H9 (cell line): Measurements from ENCODE around the gene CALHM6. TPM values are rescaled to one million over a fixed set of nuclear protein-coding genes. Genes with fewer than 3 reads are reported as not detected.

Source experiments
- DNase-seq: peaks from one replicate; pipeline ENCODE4 v3.0.0-alpha.2; 2017
- H2AFZ ChIP-seq: one replicate; pipeline ENCODE4 v1.6.1; 2013; ENCODE audit warnings: mild to moderate bottlenecking, low read length, control low read depth, moderate library complexity
- H2AK5ac ChIP-seq: 2 replicates; pipeline ENCODE4 v1.6.1; 2013; ENCODE audit warnings: low read length, control low read depth, mixed read lengths; ENCODE audit not compliant: insufficient read length
- H2BK120ac ChIP-seq: one replicate; pipeline ENCODE4 v1.6.1; 2013; ENCODE audit warnings: low read depth, mild to moderate bottlenecking, low read length, control low read depth, inconsistent platforms; ENCODE audit not compliant: poor library complexity, severe bottlenecking
- H2BK12ac ChIP-seq: 2 replicates; pipeline ENCODE4 v1.6.1; 2013; ENCODE audit warnings: low read length, control low read depth, mixed read lengths, low read depth; ENCODE audit not compliant: insufficient read length
- H2BK15ac ChIP-seq: 2 replicates; pipeline ENCODE4 v1.6.1; 2013; ENCODE audit warnings: low read depth, low read length, control low read depth
- H2BK20ac ChIP-seq: one replicate; pipeline ENCODE4 v1.6.1; 2013; ENCODE audit warnings: low read depth, mild to moderate bottlenecking, low read length, control low read depth, inconsistent platforms; ENCODE audit not compliant: poor library complexity, severe bottlenecking
- H2BK5ac ChIP-seq: 2 replicates; pipeline ENCODE4 v1.6.1; 2013; ENCODE audit warnings: low read length, control low read depth, mixed read lengths; ENCODE audit not compliant: insufficient read length
- H3K14ac ChIP-seq: 2 replicates; pipeline ENCODE4 v1.6.1; 2013; ENCODE audit warnings: low read length, control low read depth; ENCODE audit not compliant: insufficient read depth
- H3K18ac ChIP-seq: 2 replicates; pipeline ENCODE4 v1.6.1; 2013; ENCODE audit warnings: low read depth, mild to moderate bottlenecking, mixed read lengths, low read length, control low read depth; ENCODE audit not compliant: insufficient read length
- H3K23ac ChIP-seq: 2 replicates; pipeline ENCODE4 v1.6.1; 2013; ENCODE audit warnings: low read length, control low read depth, mixed read lengths, low read depth; ENCODE audit not compliant: insufficient read length
- H3K23me2 ChIP-seq: 2 replicates; pipeline ENCODE4 v1.6.1; 2013; ENCODE audit warnings: low read depth, mild to moderate bottlenecking, mixed read lengths, low read length, control low read depth; ENCODE audit not compliant: insufficient read length, poor library complexity, severe bottlenecking
- H3K27ac ChIP-seq: 2 replicates; pipeline ENCODE4 v1.5.1; 2013; ENCODE audit warnings: low read length, control low read depth, mixed read lengths, low read depth; ENCODE audit not compliant: insufficient read length
- H3K27me3 ChIP-seq: 2 replicates; pipeline ENCODE4 v1.6.1; 2013; ENCODE audit warnings: low read length, control low read depth, inconsistent platforms; ENCODE audit not compliant: insufficient read depth
- H3K4ac ChIP-seq: 2 replicates; pipeline ENCODE4 v1.6.1; 2013; ENCODE audit warnings: low read depth, mild to moderate bottlenecking, control low read depth, inconsistent platforms, low read length, moderate library complexity
- H3K4me1 ChIP-seq: 2 replicates; pipeline ENCODE4 v1.6.1; 2013; ENCODE audit warnings: low read length, control low read depth, inconsistent platforms; ENCODE audit not compliant: insufficient read depth
- H3K4me2 ChIP-seq: 2 replicates; pipeline ENCODE4 v1.6.1; 2013; ENCODE audit warnings: low read length, control low read depth, mixed read lengths; ENCODE audit not compliant: insufficient read length, insufficient read depth
- H3K56ac ChIP-seq: 2 replicates; pipeline ENCODE4 v1.6.1; 2013; ENCODE audit warnings: low read depth, mild to moderate bottlenecking, mixed read lengths, low read length, control low read depth; ENCODE audit not compliant: insufficient read length
- H3K79me1 ChIP-seq: 2 replicates; pipeline ENCODE4 v1.6.1; 2013; ENCODE audit warnings: low read depth, mild to moderate bottlenecking, moderate library complexity, low read length, control low read depth, inconsistent platforms; ENCODE audit not compliant: insufficient read depth, poor library complexity, severe bottlenecking
- H3K79me2 ChIP-seq: 2 replicates; pipeline ENCODE4 v1.6.1; 2013; ENCODE audit warnings: low read length, control low read depth, inconsistent platforms; ENCODE audit not compliant: insufficient read depth
- H3K9ac ChIP-seq: 2 replicates; pipeline ENCODE4 v1.6.1; 2013; ENCODE audit warnings: low read length, control low read depth, mixed read lengths; ENCODE audit not compliant: insufficient read length; ENCODE audit errors: extremely low read depth
- H3K9me3 ChIP-seq: one replicate; pipeline ENCODE4 v1.6.1; 2013; ENCODE audit warnings: low read depth, low read length, inconsistent platforms; ENCODE audit not compliant: control insufficient read depth
- H3T11ph ChIP-seq: one replicate; pipeline ENCODE4 v1.6.1; 2013; ENCODE audit warnings: mild to moderate bottlenecking, low read length, control low read depth, inconsistent platforms
- H4K20me1 ChIP-seq: one replicate; pipeline ENCODE4 v1.6.1; 2013; ENCODE audit not compliant: control insufficient read depth, insufficient read length, insufficient read depth
- H4K5ac ChIP-seq: 2 replicates; pipeline ENCODE4 v1.6.1; 2013; ENCODE audit warnings: low read depth, mild to moderate bottlenecking, mixed read lengths, low read length, control low read depth; ENCODE audit not compliant: insufficient read length
- H4K8ac ChIP-seq: replicated peaks from 2 replicates; pipeline ENCODE4 v1.6.1; 2013; ENCODE audit warnings: low read length, control low read depth, mixed read lengths, low read depth; ENCODE audit not compliant: insufficient read length
- H4K91ac ChIP-seq: 2 replicates; pipeline ENCODE4 v1.6.1; 2013; ENCODE audit warnings: low read depth, mild to moderate bottlenecking, moderate library complexity, mixed read lengths, low read length, control low read depth; ENCODE audit not compliant: insufficient read length
- H3K27ac Mint-ChIP-seq, 3 experiments: 2 replicates in 2 of 3; 3 replicates in 1 of 3; pipeline ENCODE4 v1.8.0; 2020 to 2021; ENCODE audit warnings: mixed read lengths in 3 of 3, mild to moderate bottlenecking in 1 of 3, moderate library complexity in 1 of 3
- H3K27me3 Mint-ChIP-seq: 2 replicates; pipeline ENCODE4 v1.8.0; 2021; ENCODE audit warnings: low read depth, mild to moderate bottlenecking, moderate library complexity, mixed read lengths
- H3K36me3 Mint-ChIP-seq, 3 experiments: 2 replicates in 2 of 3; 3 replicates in 1 of 3; pipeline ENCODE4 v1.8.0; 2020 to 2021; ENCODE audit warnings: low read depth in 3 of 3, mixed read lengths in 3 of 3; ENCODE audit not compliant: insufficient read depth in 1 of 3
- H3K4me1 Mint-ChIP-seq, 2 experiments: 2 replicates each; pipeline ENCODE4 v1.8.0; 2020; ENCODE audit warnings: mixed read lengths in 2 of 2
- H3K4me3 Mint-ChIP-seq, 2 experiments: 2 replicates in 1 of 2; 3 replicates in 1 of 2; pipeline ENCODE4 v1.8.0; 2020 to 2021; ENCODE audit warnings: mild to moderate bottlenecking in 2 of 2, mixed read lengths in 2 of 2, moderate library complexity in 1 of 2
- H3K9me3 Mint-ChIP-seq, 2 experiments: 2 replicates in 1 of 2; 3 replicates in 1 of 2; pipeline ENCODE4 v1.8.0; 2020; ENCODE audit warnings: mild to moderate bottlenecking in 2 of 2, mixed read lengths in 2 of 2, moderate library complexity in 1 of 2
- total RNA-seq: library from RNA; stranded (reverse); gene quantifications from 2 replicates; pipeline ENCODE4 v1.2.1, GENCODE V29; 2021
- TF ChIP-seq, protein P1 (sequence below): fragments of 200-600 bp; sonication (generic); conservative IDR thresholded peaks from 3 replicates; pipeline ENCODE4 v1.8.0; 2021; ENCODE audit warnings: antibody characterized with exemption, mild to moderate bottlenecking

CALHM6 gene
- total RNA-seq, 1 experiment from 2014 or later, result 0.44 TPM

DNA sequence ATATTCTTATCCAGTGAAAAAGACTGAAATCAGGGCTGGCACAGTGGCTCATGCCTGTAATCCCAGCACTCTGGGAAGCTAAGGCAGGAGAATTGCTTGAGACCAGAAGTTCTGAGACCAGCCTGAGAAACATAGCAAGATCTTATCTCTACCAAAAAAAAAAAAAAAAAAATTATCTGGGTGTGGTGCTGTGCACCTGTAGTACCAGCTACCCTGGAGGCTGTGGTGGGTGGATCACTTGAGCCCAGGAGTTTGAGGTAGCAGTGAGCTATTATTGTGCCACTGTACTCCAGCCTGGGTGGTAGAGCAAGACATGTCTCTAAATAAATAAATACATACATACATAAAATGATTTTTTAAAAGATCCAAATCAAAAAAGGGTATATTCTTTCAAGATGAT is 6.3 kb downstream of the CALHM6 start:
- H3K4me3 Mint-ChIP-seq, result no peak overlapping the region
- H3K4me1 Mint-ChIP-seq, result peaks cover 14 to 20% of the 10 kb centered on the region in 2 experiments
- Histone ChIP-seq H2BK20ac (no peak overlapping the region), H3K4ac (no peak overlapping the region), H3K23me2 (no peaks in the 10 kb centered on the region), H3K14ac (no peak overlapping the region), H2BK5ac (no peak overlapping the region), H2BK15ac (no peak overlapping the region), H3K79me2 (no peaks in the 10 kb centered on the region), H3K27ac (no peak overlapping the region), H3K79me1 (no peaks in the 10 kb centered on the region), H3K4me2 (no peak overlapping the region), H4K91ac (no peak overlapping the region), H2BK120ac (no peak overlapping the region), H3K23ac (no peak overlapping the region), H3K9ac (no peak overlapping the region), H3T11ph (no peak overlapping the region), H3K18ac (no peak overlapping the region), H3K27me3 (no peaks in the 10 kb centered on the region; the same call in 1 of the 2 replicates), H4K8ac (no peak overlapping the region), H2AK5ac (no peak overlapping the region), H2BK12ac (no peak overlapping the region), H4K20me1 (no peaks in the 10 kb centered on the region), H2AFZ (no peak overlapping the region), H3K56ac (no peak overlapping the region), H3K4me1 (peaks cover 2% of the 10 kb centered on the region; the same call in 1 of the 2 replicates), H4K5ac (no peak overlapping the region), H3K9me3 (no peaks in the 10 kb centered on the region)
- TF ChIP-seq, protein P1, sequence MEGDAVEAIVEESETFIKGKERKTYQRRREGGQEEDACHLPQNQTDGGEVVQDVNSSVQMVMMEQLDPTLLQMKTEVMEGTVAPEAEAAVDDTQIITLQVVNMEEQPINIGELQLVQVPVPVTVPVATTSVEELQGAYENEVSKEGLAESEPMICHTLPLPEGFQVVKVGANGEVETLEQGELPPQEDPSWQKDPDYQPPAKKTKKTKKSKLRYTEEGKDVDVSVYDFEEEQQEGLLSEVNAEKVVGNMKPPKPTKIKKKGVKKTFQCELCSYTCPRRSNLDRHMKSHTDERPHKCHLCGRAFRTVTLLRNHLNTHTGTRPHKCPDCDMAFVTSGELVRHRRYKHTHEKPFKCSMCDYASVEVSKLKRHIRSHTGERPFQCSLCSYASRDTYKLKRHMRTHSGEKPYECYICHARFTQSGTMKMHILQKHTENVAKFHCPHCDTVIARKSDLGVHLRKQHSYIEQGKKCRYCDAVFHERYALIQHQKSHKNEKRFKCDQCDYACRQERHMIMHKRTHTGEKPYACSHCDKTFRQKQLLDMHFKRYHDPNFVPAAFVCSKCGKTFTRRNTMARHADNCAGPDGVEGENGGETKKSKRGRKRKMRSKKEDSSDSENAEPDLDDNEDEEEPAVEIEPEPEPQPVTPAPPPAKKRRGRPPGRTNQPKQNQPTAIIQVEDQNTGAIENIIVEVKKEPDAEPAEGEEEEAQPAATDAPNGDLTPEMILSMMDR, result no peak
- H3K9me3 Mint-ChIP-seq, result no peaks in the 10 kb centered on the region
- DNase-seq, result no peak
- peaks cover 15% of the 10 kb centered on the region for H3K27me3 Mint-ChIP-seq
- H3K27ac Mint-ChIP-seq, result no peak overlapping the region
- no peaks in the 10 kb centered on the region for H3K36me3 Mint-ChIP-seq
